HepG2 (cell line): Measurements from ENCODE around the gene ATPAF2. TPM values are rescaled to one million over a fixed set of nuclear protein-coding genes. Genes with fewer than 3 reads are reported as not detected.

Source experiments
- ARHGAP35 ChIP-seq: sonication (generic); formaldehyde crosslinking; IDR thresholded peaks from 2 replicates; pipeline ENCODE4 v1.9.0; 2022; ENCODE audit warnings: mild to moderate bottlenecking, inconsistent platforms, moderate library complexity, missing genetic modification reagents, borderline replicate concordance
- ARID2 ChIP-seq: sonication (generic); formaldehyde crosslinking; IDR thresholded peaks from 2 replicates; pipeline ENCODE4 v1.8.1; 2022; ENCODE audit warnings: mild to moderate bottlenecking, missing genetic modification reagents, borderline replicate concordance
- CBX2 ChIP-seq, 2 experiments: fragments of 200-600 bp in 1 of 2; sonication (generic); formaldehyde crosslinking in 1 of 2; IDR thresholded peaks; 2 replicates each; pipeline versions ENCODE4 v1.7.0 to v1.8.1; 2018 to 2022; ENCODE audit warnings: low read depth in 2 of 2, low read length in 1 of 2, mild to moderate bottlenecking in 1 of 2, missing genetic modification reagents in 1 of 2
- DMAP1 ChIP-seq: IDR thresholded peaks from 2 replicates; pipeline ENCODE4 v1.6.1; 2016
- E2F1 ChIP-seq: sonication (generic); formaldehyde crosslinking; IDR thresholded peaks from 2 replicates; pipeline ENCODE4 v1.5.0; 2020; ENCODE audit warnings: missing genetic modification reagents
- FOSL2 ChIP-seq: sonication (generic); formaldehyde crosslinking; IDR thresholded peaks from 2 replicates; pipeline ENCODE4 v1.4.0; 2020; ENCODE audit warnings: missing genetic modification reagents
- FOXK1 ChIP-seq: sonication (generic); formaldehyde crosslinking; IDR thresholded peaks from 2 replicates; pipeline ENCODE4 v1.4.0; 2020; ENCODE audit warnings: low read depth, missing genetic modification reagents, borderline replicate concordance
- GPN1 ChIP-seq: sonication (generic); formaldehyde crosslinking; IDR thresholded peaks from 2 replicates; pipeline ENCODE4 v1.5.1; 2020; ENCODE audit warnings: missing genetic modification reagents, borderline replicate concordance
- HNRNPLL ChIP-seq: fragments of 200-400 bp; formaldehyde crosslinking; IDR thresholded peaks from 2 replicates; pipeline ENCODE4 v1.6.1; 2017; ENCODE audit warnings: mild to moderate bottlenecking, low read depth, low read length; ENCODE audit not compliant: poor library complexity, severe bottlenecking
- MYNN ChIP-seq: sonication (generic); formaldehyde crosslinking; IDR thresholded peaks from 2 replicates; pipeline ENCODE4 v1.4.0; 2020; ENCODE audit warnings: mild to moderate bottlenecking, low read depth, missing genetic modification reagents
- PCBP1 ChIP-seq: fragments of 200-400 bp; formaldehyde crosslinking; IDR thresholded peaks from 2 replicates; pipeline ENCODE4 v1.6.1; 2017; ENCODE audit warnings: mild to moderate bottlenecking, low read depth, low read length, borderline replicate concordance
- SRSF4 ChIP-seq: fragments of 200-400 bp; formaldehyde crosslinking; IDR thresholded peaks from one replicate; pipeline ENCODE4 v1.6.1; 2018; ENCODE audit warnings: mild to moderate bottlenecking, low read depth, low read length, moderate library complexity; ENCODE audit not compliant: poor library complexity, severe bottlenecking
- SRSF9 ChIP-seq: fragments of 200-400 bp; formaldehyde crosslinking; IDR thresholded peaks from 2 replicates; pipeline ENCODE4 v1.6.1; 2018; ENCODE audit warnings: borderline replicate concordance, mild to moderate bottlenecking, low read depth, low read length; ENCODE audit not compliant: insufficient read depth, poor library complexity, severe bottlenecking
- TERF1 ChIP-seq: sonication (generic); formaldehyde crosslinking; IDR thresholded peaks from 2 replicates; pipeline ENCODE4 v1.8.0; 2022; ENCODE audit warnings: mild to moderate bottlenecking, missing genetic modification reagents, moderate library complexity
- ZBTB7A ChIP-seq: sonication (generic); formaldehyde crosslinking; IDR thresholded peaks from 2 replicates; pipeline ENCODE4 v1.8.0; 2022; ENCODE audit warnings: mild to moderate bottlenecking, missing genetic modification reagents
- ZNF12 ChIP-seq: sonication (generic); formaldehyde crosslinking; IDR thresholded peaks from 2 replicates; pipeline ENCODE4 v1.5.0; 2020; ENCODE audit warnings: missing genetic modification reagents
- ZNF264 ChIP-seq: sonication (generic); formaldehyde crosslinking; IDR thresholded peaks from 2 replicates; pipeline ENCODE4 v1.4.0; 2020; ENCODE audit warnings: missing genetic modification reagents
- ZNF292 ChIP-seq: sonication (generic); formaldehyde crosslinking; IDR thresholded peaks from 2 replicates; pipeline ENCODE4 v1.8.1; 2022; ENCODE audit warnings: mild to moderate bottlenecking, low read depth, missing genetic modification reagents, borderline replicate concordance
- ZNF598 ChIP-seq: sonication (generic); formaldehyde crosslinking; IDR thresholded peaks from 2 replicates; pipeline ENCODE4 v1.5.1; 2020; ENCODE audit warnings: mild to moderate bottlenecking, missing genetic modification reagents, borderline replicate concordance
- ZNF883 ChIP-seq: sonication (generic); formaldehyde crosslinking; IDR thresholded peaks from 2 replicates; pipeline ENCODE4 v1.5.1; 2020; ENCODE audit warnings: mild to moderate bottlenecking, missing genetic modification reagents; ENCODE audit errors: not compliant biosample characterization
- ZSCAN12 ChIP-seq: sonication (generic); formaldehyde crosslinking; IDR thresholded peaks from 2 replicates; pipeline ENCODE4 v1.9.0; 2021; ENCODE audit warnings: mild to moderate bottlenecking, missing genetic modification reagents
- polyA plus RNA-seq, 8 experiments: library from polyadenylated mRNA; depleted of rRNA in 3 of 8; stranded (reverse) in 7 of 8; unstranded in 1 of 8; fragments of >200 nt; fragmentation: Illumina TruSeq in 4 of 8; extraction: Trizol in 4 of 8; gene quantifications; 2 replicates each; pipeline versions ENCODE4 v1.2.1 to v1.2.3, GENCODE V29; 2011 to 2016; ENCODE audit warnings: low read depth in 4 of 8, missing spikeins in 1 of 8, mixed read lengths in 1 of 8; ENCODE audit not compliant: insufficient read depth in 1 of 8
- total RNA-seq, 5 experiments: library from RNA; depleted of rRNA; stranded (reverse); fragments of >200 nt; fragmentation: Illumina TruSeq; extraction: Trizol; gene quantifications; 2 replicates each; pipeline ENCODE4 v1.2.3, GENCODE V29; 2016; ENCODE audit warnings: low read depth in 1 of 5
- TF ChIP-seq, protein P1 (sequence below): sonication (generic); formaldehyde crosslinking; IDR thresholded peaks from 2 replicates; pipeline ENCODE4 v1.4.0; 2020; ENCODE audit warnings: missing genetic modification reagents, borderline replicate concordance

The ATPAF2 gene
- total and polyA plus RNA-seq, 2 of the 13 experiments (the other 11 are each of a cell fraction or from before 2014, with no cell fraction given): 15.0 to 16.5 TPM

- no peak; the same call in 1 of the 2 replicates for TF ChIP-seq ARHGAP35 (CRISPR knock-in tag)
- TF ChIP-seq SRSF9: no peak
- no peak for TF ChIP-seq MYNN (CRISPR knock-in tag)
- no peak for TF ChIP-seq GPN1 (CRISPR knock-in tag)
- no peak; the same call in 1 of the 2 replicates for TF ChIP-seq ZNF264 (CRISPR knock-in tag)
- peak; percentile 40; the same call in 1 of the 2 replicates for TF ChIP-seq FOSL2 (CRISPR knock-in tag)
- peak; percentile 90 for TF ChIP-seq E2F1 (CRISPR knock-in tag)
- TF ChIP-seq ZSCAN12: no peak
- peak; percentile 93 for TF ChIP-seq FOXK1
- no peak for TF ChIP-seq CBX2 (IDR thresholded peaks at IDR 0.05; ENCODE audit: low read depth, low read length)
- no peak for TF ChIP-seq CBX2 (CRISPR knock-in tag; IDR thresholded peaks at IDR 0.05; ENCODE audit: low read depth)
- no peak for TF ChIP-seq ZNF292 (CRISPR knock-in tag)
- peak; percentile 49; the same call in 1 of the 2 replicates for TF ChIP-seq ZBTB7A (CRISPR knock-in tag)
- TF ChIP-seq TERF1 (CRISPR knock-in tag): no peak
- no peak for TF ChIP-seq ZNF12
- TF ChIP-seq SRSF4: no peak
- TF ChIP-seq ARID2 (CRISPR knock-in tag): no peak
- TF ChIP-seq, protein P1, sequence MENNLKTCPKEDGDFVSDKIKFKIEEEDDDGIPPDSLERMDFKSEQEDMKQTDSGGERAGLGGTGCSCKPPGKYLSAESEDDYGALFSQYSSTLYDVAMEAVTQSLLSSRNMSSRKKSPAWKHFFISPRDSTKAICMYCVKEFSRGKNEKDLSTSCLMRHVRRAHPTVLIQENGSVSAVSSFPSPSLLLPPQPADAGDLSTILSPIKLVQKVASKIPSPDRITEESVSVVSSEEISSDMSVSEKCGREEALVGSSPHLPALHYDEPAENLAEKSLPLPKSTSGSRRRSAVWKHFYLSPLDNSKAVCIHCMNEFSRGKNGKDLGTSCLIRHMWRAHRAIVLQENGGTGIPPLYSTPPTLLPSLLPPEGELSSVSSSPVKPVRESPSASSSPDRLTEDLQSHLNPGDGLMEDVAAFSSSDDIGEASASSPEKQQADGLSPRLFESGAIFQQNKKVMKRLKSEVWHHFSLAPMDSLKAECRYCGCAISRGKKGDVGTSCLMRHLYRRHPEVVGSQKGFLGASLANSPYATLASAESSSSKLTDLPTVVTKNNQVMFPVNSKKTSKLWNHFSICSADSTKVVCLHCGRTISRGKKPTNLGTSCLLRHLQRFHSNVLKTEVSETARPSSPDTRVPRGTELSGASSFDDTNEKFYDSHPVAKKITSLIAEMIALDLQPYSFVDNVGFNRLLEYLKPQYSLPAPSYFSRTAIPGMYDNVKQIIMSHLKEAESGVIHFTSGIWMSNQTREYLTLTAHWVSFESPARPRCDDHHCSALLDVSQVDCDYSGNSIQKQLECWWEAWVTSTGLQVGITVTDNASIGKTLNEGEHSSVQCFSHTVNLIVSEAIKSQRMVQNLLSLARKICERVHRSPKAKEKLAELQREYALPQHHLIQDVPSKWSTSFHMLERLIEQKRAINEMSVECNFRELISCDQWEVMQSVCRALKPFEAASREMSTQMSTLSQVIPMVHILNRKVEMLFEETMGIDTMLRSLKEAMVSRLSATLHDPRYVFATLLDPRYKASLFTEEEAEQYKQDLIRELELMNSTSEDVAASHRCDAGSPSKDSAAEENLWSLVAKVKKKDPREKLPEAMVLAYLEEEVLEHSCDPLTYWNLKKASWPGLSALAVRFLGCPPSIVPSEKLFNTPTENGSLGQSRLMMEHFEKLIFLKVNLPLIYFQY: no peak
- TF ChIP-seq ZNF598 (CRISPR knock-in tag): no peak
- TF ChIP-seq PCBP1: 0 out of 2 replicates have a peak, but pooled peaks have one; percentile 40
- TF ChIP-seq DMAP1 (CRISPR knock-in tag): no peak
- TF ChIP-seq HNRNPLL: peak; percentile 89
- TF ChIP-seq ZNF883 (CRISPR knock-in tag): no peak
These were observed at the start of gene ATPAF2, which contains the start of gene GID4 (continued) for GRCh38 chr17:18038861-18039534.
